Activated T-cell treated with anti-CD3 and anti-CD28 coated beads, Interleukin-2, amount 50 U/mL, for 72 hours (primary cell): ENCODE data around the gene VASH2. TPM values are rescaled to one million over a fixed set of nuclear protein-coding genes. Genes with fewer than 3 reads are reported as not detected.
"Not testable (repeated sequence)": the region's sequence is repeated elsewhere in the genome, so short reads cannot be mapped to it uniquely, and the experiment has no call there.

ENCODE experiments used
- ATAC-seq, 2 donors: fragments of 150-1000 bp; cut with Tn5 transposase; replicated peaks in 1 of 2; 2 replicates each; pipeline ENCODE4 v1.10.0; 2021; ENCODE audit warnings: moderate library complexity in 2 of 2, mild to moderate bottlenecking in 1 of 2
- DNase-seq, 2 donors: peaks; one replicate each; pipeline ENCODE4 v3.0.0; 2021 to 2022; ENCODE audit warnings: mixed read lengths in 1 of 2
- H3K27ac Mint-ChIP-seq: one replicate; pipeline ENCODE4 v1.8.0; 2022; ENCODE audit warnings: mild to moderate bottlenecking, moderate library complexity, mixed read lengths
- H3K27me3 Mint-ChIP-seq: one replicate; pipeline ENCODE4 v1.8.0; 2022; ENCODE audit warnings: low read depth, mixed read lengths
- H3K36me3 Mint-ChIP-seq, 2 donors: one replicate each; pipeline ENCODE4 v1.8.0; 2022; ENCODE audit warnings: mixed read lengths in 2 of 2, mild to moderate bottlenecking in 1 of 2; ENCODE audit not compliant: insufficient read depth in 2 of 2
- H3K4me1 Mint-ChIP-seq: one replicate; pipeline ENCODE4 v1.8.0; 2022; ENCODE audit warnings: low read depth, mixed read lengths
- H3K4me3 Mint-ChIP-seq, 2 donors: one replicate each; pipeline ENCODE4 v1.8.0; 2022; ENCODE audit warnings: mild to moderate bottlenecking in 2 of 2, mixed read lengths in 2 of 2, moderate library complexity in 2 of 2
- H3K9me3 Mint-ChIP-seq, 2 donors: one replicate each; pipeline ENCODE4 v1.8.0; 2022; ENCODE audit warnings: mixed read lengths in 2 of 2
- total RNA-seq, 2 donors: library from RNA; stranded (reverse); gene quantifications; one replicate each; pipeline ENCODE4 v1.2.3, GENCODE V29; 2022

VASH2 gene
- total RNA-seq, 2 donors from 2014 or later, result 0.62 to 0.74 TPM

- ATAC-seq, result no peak
- H3K27ac Mint-ChIP-seq, result no peak overlapping the region
- peaks cover 3 to 5% of the 10 kb centered on the region in 2 donors for H3K36me3 Mint-ChIP-seq
- peaks cover 22% of the 10 kb centered on the region for H3K4me1 Mint-ChIP-seq
- H3K27me3 Mint-ChIP-seq, result peaks cover 7% of the 10 kb centered on the region
- DNase-seq, result no peak
- H3K9me3 Mint-ChIP-seq, result no peaks in the 10 kb centered on the region
- H3K4me3 Mint-ChIP-seq, result no peak overlapping the region
These were observed 67.3 kb downstream of the VASH2 start for GRCh38 chr1:213017447-213018273.

DNA sequence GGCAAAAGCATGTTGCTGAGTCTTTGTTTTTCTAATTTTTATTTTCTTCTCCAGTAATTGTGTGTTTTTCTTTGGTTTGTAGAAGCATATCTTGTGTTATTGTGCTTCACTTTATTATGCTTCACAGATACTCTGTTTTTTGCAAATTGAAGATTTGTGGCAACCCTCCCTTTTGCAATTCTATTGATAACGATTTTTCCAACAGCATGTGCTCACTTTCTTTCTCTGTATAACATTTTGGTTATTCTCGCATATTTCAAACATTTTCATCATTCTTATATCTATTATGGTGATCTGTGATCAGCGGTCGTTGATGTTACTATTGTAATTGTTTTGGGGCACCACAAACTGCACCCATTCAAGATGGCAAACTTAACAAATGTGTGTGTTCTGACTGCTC, 69.1 kb downstream of the VASH2 start:
- H3K9me3 Mint-ChIP-seq, result no peaks in the 10 kb centered on the region
- DNase-seq, result no peak
- peaks cover 19% of the 10 kb centered on the region for H3K27me3 Mint-ChIP-seq
- ATAC-seq, result no peak
- H3K4me1 Mint-ChIP-seq, result peaks cover 5% of the 10 kb centered on the region
- H3K4me3 Mint-ChIP-seq, result no peak overlapping the region
- H3K36me3 Mint-ChIP-seq, result peaks cover 3% of the 10 kb centered on the region in 2 donors
- H3K27ac Mint-ChIP-seq, result no peak overlapping the region

GRCh38 chr1:213020016-213020415, 69.7 kb downstream of the VASH2 start:
- DNase-seq (no peak), ATAC-seq (no peak)
- Mint-ChIP-seq H3K9me3 (no peaks in the 10 kb centered on the region), H3K36me3 (peaks cover 3% of the 10 kb centered on the region in 2 donors), H3K4me3 (no peak overlapping the region), H3K4me1 (no peaks in the 10 kb centered on the region), H3K27ac (no peak overlapping the region), H3K27me3 (peaks cover 19% of the 10 kb centered on the region)

- not testable (repeated sequence) for DNase-seq, H3K27ac Mint-ChIP-seq, H3K4me1 Mint-ChIP-seq, H3K9me3 Mint-ChIP-seq, ATAC-seq, H3K4me3 Mint-ChIP-seq, H3K36me3 Mint-ChIP-seq
- H3K27me3 Mint-ChIP-seq, result peaks cover 69% of the 10 kb centered on the region
These were observed 76.7 kb downstream of the VASH2 start for GRCh38 chr1:213027024-213027423.

DNA sequence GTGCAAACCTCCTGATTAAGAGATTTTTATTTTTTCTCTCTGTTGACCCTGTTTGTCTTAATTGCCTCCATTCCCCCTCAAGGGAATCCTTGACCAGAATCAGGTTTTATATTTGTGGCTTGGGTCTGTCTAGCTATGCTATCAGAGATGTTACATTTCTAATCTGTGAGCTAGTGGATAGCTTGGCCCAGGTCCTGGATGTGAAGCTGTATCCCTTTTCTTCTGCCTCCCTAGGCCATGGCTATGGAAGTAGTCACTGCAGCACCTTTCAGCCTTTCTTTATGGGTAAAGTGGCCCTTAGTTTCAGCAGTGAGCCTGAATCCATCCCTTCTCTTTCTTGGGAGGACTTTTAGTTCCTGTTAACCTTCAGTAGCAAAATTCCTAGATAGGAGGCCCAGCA, 82.3 kb downstream of the VASH2 start:
- Mint-ChIP-seq H3K36me3 (no peaks in the 10 kb centered on the region), H3K4me3 (no peak overlapping the region), H3K9me3 (no peaks in the 10 kb centered on the region), H3K27me3 (peaks cover 59% of the 10 kb centered on the region), H3K4me1 (no peaks in the 10 kb centered on the region), H3K27ac (no peak overlapping the region)
- ATAC-seq (no peak), DNase-seq (no peak)

GRCh38 chr1:213034713-213035112, 84.4 kb downstream of the VASH2 start:
- Mint-ChIP-seq H3K4me3 (no peak overlapping the region), H3K9me3 (no peaks in the 10 kb centered on the region), H3K27me3 (peaks cover 47% of the 10 kb centered on the region), H3K27ac (no peak overlapping the region), H3K36me3 (no peaks in the 10 kb centered on the region), H3K4me1 (no peaks in the 10 kb centered on the region)
- no peak for ATAC-seq
- DNase-seq, result no peak

GRCh38 chr1:213035573-213035972, 85.2 kb downstream of the VASH2 start:
- ATAC-seq (no peak), DNase-seq (no peak)
- peaks cover 39% of the 10 kb centered on the region for H3K27me3 Mint-ChIP-seq
- no peak overlapping the region for H3K4me3 Mint-ChIP-seq
- no peak overlapping the region for H3K27ac Mint-ChIP-seq
- no peaks in the 10 kb centered on the region for H3K9me3 Mint-ChIP-seq
- H3K36me3 Mint-ChIP-seq, result no peaks in the 10 kb centered on the region
- no peaks in the 10 kb centered on the region for H3K4me1 Mint-ChIP-seq

Other genes starting within 250 kb of the VASH2 start
- 10 to 100 TPM; 41.8 to 44.9 TPM for gene NSL1, start 158.8 kb upstream of the VASH2 start, total RNA-seq
- 10 to 100 TPM; 17.7 to 18.2 TPM for gene TATDN3, start 158.6 kb upstream of the VASH2 start, total RNA-seq
- gene SPATA45, start 102.9 kb upstream of the VASH2 start, total RNA-seq, result not detected
- gene FLVCR1, start 92.3 kb upstream of the VASH2 start, total RNA-seq, result 10 to 100 TPM in 1 of 2 donors, 1 to 10 TPM in 1; 9.5 to 15.7 TPM
- gene ANGEL2, start 65.3 kb downstream of the VASH2 start, total RNA-seq, result 10 to 100 TPM; 56.2 to 57.9 TPM
- gene RPS6KC1, start 100.7 kb downstream of the VASH2 start, total RNA-seq, result 10 to 100 TPM; 11.3 to 12.4 TPM